Hematopoietic multipotent progenitor cell treated with erythropoietin and hydrocortisone succinate and interleukin-3 and kit ligand, for 4 days (in vitro differentiated cells): Measurements from ENCODE around the gene SARM1.
A peak's percentile ranks its signal among the peaks of the same experiment; 100 is the strongest.
"Not testable (repeated sequence)": the region's sequence is repeated elsewhere in the genome, so short reads cannot be mapped to it uniquely, and the experiment has no call there.

Experiments used
- DNase-seq: peaks from one replicate; pipeline ENCODE4 v3.0.0-alpha.2; 2015

SARM1 gene

GRCh38 chr17:28371245-28372202, at the start of gene SARM1:
SARM1 (plus strand) TSS chr17:28371694; CDS start chr17:28372033, 339 bp downstream.
- peak; percentile 86 for DNase-seq

GRCh38 chr17:28324267-28324745, 47.2 kb upstream of the SARM1 start:
- DNase-seq: no peak

DNA sequence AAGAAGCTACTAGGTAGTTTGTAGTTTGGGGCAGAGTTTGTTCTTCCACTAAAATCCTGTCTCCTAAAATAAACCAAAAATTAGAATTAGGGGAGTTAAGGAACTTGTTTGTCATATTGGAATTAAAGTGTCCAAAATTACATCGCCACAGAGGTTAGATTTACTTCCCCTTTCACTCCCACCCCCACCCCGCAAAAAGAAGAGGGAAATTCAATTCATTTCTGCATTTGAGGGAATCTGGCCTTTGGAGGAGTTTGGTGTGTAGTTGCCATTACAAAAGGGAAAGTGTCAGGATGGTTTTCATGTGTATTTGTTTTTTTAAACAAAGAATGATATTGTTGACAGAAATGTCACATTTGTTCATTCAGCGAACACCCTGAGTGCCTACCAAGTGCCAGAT, 46.7 kb upstream of the SARM1 start:
- peak; percentile 32 for DNase-seq

DNA sequence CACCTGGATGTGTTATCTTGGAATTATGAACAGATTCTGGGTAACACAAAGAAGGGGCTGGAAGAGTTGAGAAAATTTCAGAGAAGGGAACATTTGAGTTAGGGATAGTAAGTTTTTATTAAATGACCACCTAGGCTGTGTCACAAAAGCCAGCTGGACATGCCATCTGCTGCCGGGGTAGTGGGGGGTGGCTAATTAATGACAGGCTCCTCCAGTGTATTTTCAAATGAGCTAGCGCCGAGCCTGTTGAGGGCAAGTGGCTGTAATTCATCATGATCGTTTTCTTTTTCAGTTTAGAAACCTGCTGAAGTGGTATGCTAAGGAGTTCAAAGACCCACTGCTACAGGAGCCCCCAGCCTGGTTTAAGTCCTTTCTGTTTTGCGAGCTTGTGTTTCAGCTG, 46.3 kb upstream of the SARM1 start:
- no peak for DNase-seq

- DNase-seq: no peak
These were observed 45.4 kb upstream of the SARM1 start for GRCh38 chr17:28326114-28326513.

GRCh38 chr17:28327031-28327607, 44.4 kb upstream of the SARM1 start:
- no peak for DNase-seq

GRCh38 chr17:28327709-28328108, 43.8 kb upstream of the SARM1 start:
- DNase-seq: no peak

GRCh38 chr17:28328325-28328724, 43.2 kb upstream of the SARM1 start:
- DNase-seq: no peak

GRCh38 chr17:28330671-28331070, 40.8 kb upstream of the SARM1 start:
- no peak for DNase-seq

GRCh38 chr17:28331891-28332420, 39.5 kb upstream of the SARM1 start:
- DNase-seq: no peak

DNA sequence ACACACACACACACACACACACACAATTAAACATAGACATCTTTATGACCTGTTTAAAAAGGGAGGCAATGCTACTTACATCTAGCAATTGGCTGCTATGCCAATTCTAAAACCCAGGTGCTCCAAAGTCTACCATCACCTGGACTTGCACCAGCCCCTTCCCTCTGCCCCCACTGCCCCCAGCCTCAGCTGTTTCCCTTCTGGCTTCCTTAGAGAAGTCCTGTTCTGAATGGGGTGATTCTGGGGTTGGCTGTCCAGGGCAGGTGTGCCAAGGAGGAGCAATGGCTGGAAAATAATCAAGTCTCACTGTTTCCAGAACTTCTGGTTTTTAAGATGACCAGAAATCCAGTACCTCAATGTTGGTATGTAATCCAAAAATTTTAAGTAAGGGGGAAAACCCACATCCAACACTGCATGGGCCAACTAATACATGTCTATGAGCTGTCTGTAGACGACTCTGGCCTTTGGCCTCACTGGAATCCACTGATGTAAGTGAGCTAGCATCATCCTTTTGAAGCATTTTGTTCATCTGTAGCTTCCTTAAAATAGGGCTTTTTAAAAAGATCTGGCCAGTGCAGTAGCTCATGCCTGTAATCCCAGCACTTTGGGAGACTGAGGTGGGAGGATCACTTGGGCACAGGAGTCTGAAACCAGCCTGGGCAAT, 38.3 kb upstream of the SARM1 start:
- no peak for DNase-seq

- no peak for DNase-seq
These were observed 37.3 kb upstream of the SARM1 start for GRCh38 chr17:28334171-28334570.

- peak; percentile 32 for DNase-seq
These were observed 36.8 kb upstream of the SARM1 start for GRCh38 chr17:28334666-28335200.

- DNase-seq: peak; percentile 100
These were observed 36.1 kb upstream of the SARM1 start, which contains the start of the genes IFT20 and TNFAIP1 for GRCh38 chr17:28335201-28335958. IFT20 (minus strand) TSS chr17:28335472; CDS start chr17:28331985, 3,487 bp downstream. TNFAIP1 (plus strand) TSS chr17:28335761; CDS start chr17:28339522, 3,761 bp downstream.

DNA sequence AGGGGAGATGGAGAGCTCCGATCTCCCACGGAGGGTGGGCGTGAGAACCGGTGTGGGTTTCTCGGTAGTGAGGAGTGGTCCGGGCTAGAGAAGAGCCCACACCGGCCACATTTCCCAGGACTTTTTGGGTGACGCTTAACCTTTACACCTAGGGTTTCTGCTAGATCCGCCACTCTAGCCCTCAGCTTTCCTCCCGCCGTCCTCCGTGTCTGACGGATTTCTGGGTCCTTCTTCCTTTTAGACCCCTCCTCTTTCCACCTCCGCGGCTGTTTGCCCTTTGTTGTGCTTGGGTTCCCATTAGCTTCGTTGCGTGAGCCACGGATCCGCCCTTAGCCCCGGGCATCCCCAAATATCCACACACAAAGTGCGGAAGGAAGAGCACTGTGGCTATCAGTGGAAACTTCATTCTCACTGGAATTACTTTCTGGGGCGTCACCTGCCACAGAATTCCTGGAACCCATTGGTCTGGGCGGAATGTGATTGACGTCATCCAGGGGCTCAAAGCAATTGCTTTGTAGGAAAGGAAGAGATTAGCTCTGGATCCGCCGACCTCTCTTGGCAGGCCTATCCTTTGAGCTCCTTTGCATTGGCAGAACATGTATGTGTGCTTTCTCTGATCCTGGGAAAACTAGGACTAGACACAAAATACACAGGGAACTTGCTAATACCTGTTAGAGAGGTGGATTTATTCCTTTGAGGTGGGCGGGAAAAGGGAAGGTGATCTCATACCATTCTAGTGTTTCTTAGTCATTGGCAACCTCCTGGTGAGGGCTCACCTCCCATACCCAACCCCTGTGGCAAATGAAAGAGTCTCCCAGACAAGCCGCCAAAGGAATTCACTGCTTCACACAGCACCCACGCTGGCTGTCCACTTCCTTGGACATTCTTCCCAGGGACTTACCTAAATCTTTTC, 35.3 kb upstream of the SARM1 start:
- DNase-seq: peak; percentile 50

DNA sequence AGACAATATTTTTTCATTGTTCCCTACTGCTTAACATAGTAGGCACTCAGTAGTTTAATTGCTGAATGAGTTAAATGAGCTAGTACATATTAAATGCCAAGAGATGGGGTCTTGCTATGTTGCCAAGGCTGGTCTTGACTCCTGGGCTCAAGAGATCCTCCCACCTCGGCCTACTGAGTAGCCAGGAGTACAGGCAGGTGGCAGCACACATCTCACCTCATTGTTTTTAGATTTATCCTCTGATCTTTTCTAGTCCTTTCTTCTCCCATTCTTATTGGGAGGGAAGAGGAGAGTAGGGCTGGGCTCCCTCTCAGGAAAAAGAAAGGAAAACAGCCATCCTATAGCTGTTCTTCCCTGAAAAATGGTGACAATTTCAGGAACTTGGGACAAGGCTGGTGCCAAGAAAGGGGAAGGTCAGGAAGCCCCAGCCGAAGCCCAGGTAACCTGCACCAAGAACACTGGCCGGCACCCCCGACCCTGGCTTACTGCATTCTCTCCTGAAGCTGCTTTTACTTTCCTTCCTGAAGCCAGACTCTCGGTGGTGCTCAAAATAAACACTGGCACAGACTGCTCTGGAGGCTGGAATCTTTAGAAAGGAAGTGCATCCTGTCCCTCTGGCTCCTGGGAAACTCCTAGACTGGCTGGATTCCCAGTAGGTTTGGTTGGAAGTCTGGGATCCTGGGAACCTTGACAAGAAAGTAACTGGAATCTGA, 33.3 kb upstream of the SARM1 start:
- DNase-seq: no peak

- not testable (repeated sequence) for DNase-seq
These were observed 32.7 kb upstream of the SARM1 start for GRCh38 chr17:28338769-28339212.

- no peak for DNase-seq
These were observed 32.1 kb upstream of the SARM1 start for GRCh38 chr17:28339431-28339830.

- DNase-seq: no peak
These were observed 31.1 kb upstream of the SARM1 start for GRCh38 chr17:28340374-28340773.

DNA sequence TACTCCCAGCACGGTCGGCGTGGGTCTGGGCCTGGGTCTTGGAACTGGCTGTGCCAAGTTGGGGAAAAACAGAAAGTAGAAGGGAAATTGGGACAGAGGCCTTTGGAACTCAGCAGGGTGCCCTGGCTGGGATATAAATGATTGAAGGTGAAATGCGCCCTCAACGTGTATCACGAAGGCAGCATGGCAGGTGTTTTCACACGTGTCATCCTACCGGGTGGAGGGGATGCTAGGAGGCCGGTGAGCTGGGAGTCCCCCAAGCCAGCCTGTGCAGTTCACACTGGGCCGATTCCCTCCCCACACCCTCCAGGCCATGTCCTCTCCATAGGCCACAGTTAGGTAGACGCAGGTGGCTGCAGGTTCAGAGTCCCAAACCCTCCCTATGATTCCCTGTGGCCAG, 30.0 kb upstream of the SARM1 start:
- DNase-seq: no peak
